SK-N-MC (cell line): ENCODE data around the gene SNX12.

Source experiments
- EZH2 ChIP-seq: fragments of 200-600 bp; sonication (generic); IDR thresholded peaks from one replicate; pipeline ENCODE4 v1.6.1; 2017; ENCODE audit warnings: antibody characterized with exemption
- POLR2AphosphoS5 ChIP-seq: IDR thresholded peaks from 2 replicates; pipeline ENCODE4 v1.6.1; 2012; ENCODE audit warnings: mild to moderate bottlenecking, low read depth, low read length, borderline replicate concordance

- TF ChIP-seq POLR2AphosphoS5 (no peak), EZH2 (no peak)
Measured at GRCh38 chrX:71098951-71099506, 30.9 kb upstream of the SNX12 start.
